Endodermal cell (in vitro differentiated cells): ENCODE data around the gene FRAT1. TPM values are rescaled to one million over a fixed set of nuclear protein-coding genes. Genes with fewer than 3 reads are reported as not detected.

Experiments used
- DNase-seq: peaks from one replicate; pipeline ENCODE4 v3.0.0-alpha.2; 2017
- H3K27ac ChIP-seq: 2 replicates; pipeline ENCODE4 v1.5.1; 2013; ENCODE audit warnings: mild to moderate bottlenecking, low read depth, low read length, moderate library complexity
- H3K27me3 ChIP-seq: 2 replicates; pipeline ENCODE4 v1.6.1; 2013; ENCODE audit warnings: mild to moderate bottlenecking, low read length, moderate library complexity; ENCODE audit not compliant: insufficient read depth, control insufficient read depth, poor library complexity, severe bottlenecking
- H3K36me3 ChIP-seq: 2 replicates; pipeline ENCODE4 v1.7.0; 2013; ENCODE audit warnings: mild to moderate bottlenecking, low read length, moderate library complexity; ENCODE audit not compliant: control insufficient read depth, insufficient read depth
- H3K4me1 ChIP-seq: one replicate; pipeline ENCODE4 v1.7.0; 2013; ENCODE audit warnings: low read length; ENCODE audit not compliant: control insufficient read depth, insufficient read depth
- H3K4me3 ChIP-seq: 2 replicates; pipeline ENCODE4 v1.5.1; 2013; ENCODE audit warnings: mild to moderate bottlenecking, low read length, moderate library complexity
- H3K9ac ChIP-seq: 2 replicates; pipeline ENCODE4 v1.6.1; 2013; ENCODE audit warnings: mild to moderate bottlenecking, low read length, moderate library complexity; ENCODE audit not compliant: poor library complexity, severe bottlenecking; ENCODE audit errors: extremely low read depth
- H3K9me3 ChIP-seq: 2 replicates; pipeline ENCODE4 v1.6.1; 2013; ENCODE audit warnings: mild to moderate bottlenecking, low read length, moderate library complexity; ENCODE audit not compliant: control insufficient read depth
- H3K27ac Mint-ChIP-seq: 2 replicates; pipeline ENCODE4 v1.8.0; 2020; ENCODE audit warnings: mixed read lengths
- H3K27me3 Mint-ChIP-seq: 2 replicates; pipeline ENCODE4 v1.8.0; 2021; ENCODE audit warnings: mild to moderate bottlenecking, mixed read lengths; ENCODE audit not compliant: insufficient read depth
- H3K36me3 Mint-ChIP-seq: 2 replicates; pipeline ENCODE4 v1.8.0; 2020; ENCODE audit warnings: low read depth, mixed read lengths
- H3K4me1 Mint-ChIP-seq: 2 replicates; pipeline ENCODE4 v1.8.0; 2020; ENCODE audit warnings: mixed read lengths
- H3K4me3 Mint-ChIP-seq: 2 replicates; pipeline ENCODE4 v1.8.0; 2020; ENCODE audit warnings: mild to moderate bottlenecking, moderate library complexity, mixed read lengths
- H3K9me3 Mint-ChIP-seq: 2 replicates; pipeline ENCODE4 v1.8.0; 2020; ENCODE audit warnings: mild to moderate bottlenecking, mixed read lengths
- CTCF ChIP-seq: fragments of 200-600 bp; sonication (generic); conservative IDR thresholded peaks from 2 replicates; pipeline ENCODE4 v1.5.0; 2021; ENCODE audit warnings: antibody characterized with exemption, mild to moderate bottlenecking
- WGBS, 2 experiments: methylation state at CpG; one replicate each; pipeline versions ENCODE4 v1.1.5 to v1.1.7; 2013; ENCODE audit warnings: missing lambda C conversion rate in 2 of 2, mixed read lengths in 1 of 2; ENCODE audit not compliant: insufficient coverage in 1 of 2, insufficient read length in 1 of 2; 5-methylcytosine and 5-hydroxymethylcytosine counted together
- total RNA-seq, 2 donors: library from RNA; stranded (reverse); fragmentation: NEBNext Ultra II Directional in 1 of 2; extraction: Animal tissue kit (Norgen Biotek cat#: 25700) in 1 of 2; gene quantifications; 2 replicates in 1 of 2; 3 replicates in 1 of 2; pipeline ENCODE4 v1.2.1, GENCODE V29; 2021

FRAT1 gene
- total RNA-seq, 2 donors from 2014 or later = 6.5 to 7.3 TPM

- Mint-ChIP-seq H3K9me3 (no peaks in the 10 kb centered on the region), H3K27ac (no peak overlapping the region), H3K4me1 (peaks cover 20% of the 10 kb centered on the region), H3K27me3 (no peaks in the 10 kb centered on the region), H3K4me3 (no peak overlapping the region), H3K36me3 (peaks cover 43% of the 10 kb centered on the region)
- Histone ChIP-seq H3K4me3 (peak overlapping the region; percentile 7), H3K27me3 (no peaks in the 10 kb centered on the region), H3K9ac (no peak overlapping the region), H3K36me3 (peaks cover 33% of the 10 kb centered on the region), H3K9me3 (no peaks in the 10 kb centered on the region), H3K27ac (no peak overlapping the region), H3K4me1 (no peaks in the 10 kb centered on the region)
- no peak for TF ChIP-seq CTCF
- no peak for DNase-seq
- 90 to 92% methylated on average over 3 of the region's 3 CpGs for WGBS, 2 experiments
Observed at GRCh38 chr10:97358781-97359180, 39.7 kb downstream of the FRAT1 start.

- H3K4me3 Mint-ChIP-seq = no peak overlapping the region
- H3K27ac Mint-ChIP-seq = no peak overlapping the region
Observed at GRCh38 chr10:97360705-97361536, 41.9 kb downstream of the FRAT1 start.

GRCh38 chr10:97361537-97361901 lies 42.4 kb downstream of the FRAT1 start:
- Histone ChIP-seq H3K27ac (no peak overlapping the region), H3K27me3 (no peaks in the 10 kb centered on the region), H3K4me3 (no peak overlapping the region), H3K4me1 (no peaks in the 10 kb centered on the region), H3K9ac (no peak overlapping the region), H3K9me3 (no peaks in the 10 kb centered on the region), H3K36me3 (peaks cover 42% of the 10 kb centered on the region)
- no peak for TF ChIP-seq CTCF
- no peak for DNase-seq
- H3K27ac Mint-ChIP-seq = no peak overlapping the region
- H3K27me3 Mint-ChIP-seq = no peaks in the 10 kb centered on the region
- H3K4me3 Mint-ChIP-seq = no peak overlapping the region
- H3K4me1 Mint-ChIP-seq = peaks cover 14% of the 10 kb centered on the region
- H3K36me3 Mint-ChIP-seq = peaks cover 55% of the 10 kb centered on the region
- 95 to 100% methylated on average over 6 to 11 of the region's 11 CpGs for WGBS, 2 experiments
- H3K9me3 Mint-ChIP-seq = no peaks in the 10 kb centered on the region

More at GRCh38 chr10:97360705-97361536, 41.9 kb downstream of the FRAT1 start:
- H3K4me1 Mint-ChIP-seq = peaks cover 14% of the 10 kb centered on the region
- no peaks in the 10 kb centered on the region for H3K4me1 ChIP-seq
- no peak for TF ChIP-seq CTCF
- H3K36me3 Mint-ChIP-seq = peaks cover 56% of the 10 kb centered on the region
- no peaks in the 10 kb centered on the region for H3K27me3 ChIP-seq
- H3K36me3 ChIP-seq = peaks cover 44% of the 10 kb centered on the region
- no peak overlapping the region for H3K27ac ChIP-seq
- 96 to 98% methylated on average over 8 to 11 of the region's 11 CpGs for WGBS, 2 experiments
- H3K9me3 Mint-ChIP-seq = no peaks in the 10 kb centered on the region
- H3K9ac ChIP-seq = no peak overlapping the region
- H3K9me3 ChIP-seq = no peaks in the 10 kb centered on the region
- DNase-seq = no peak
- no peak overlapping the region for H3K4me3 ChIP-seq
- H3K27me3 Mint-ChIP-seq = no peaks in the 10 kb centered on the region
